Panc1 (cell line): ENCODE measurements around the gene NFYC. TPM values are rescaled to one million over a fixed set of nuclear protein-coding genes. Genes with fewer than 3 reads are reported as not detected.

Source experiments
- ATAC-seq: fragments of 200-7000 bp; cut with Tn5 transposase; 2 replicates; pipeline ENCODE4 v1.9.1; 2020; ENCODE audit warnings: mild to moderate bottlenecking, moderate library complexity
- BruUV-seq: library from RNA; stranded (reverse); fragments of 400-500 nt; replicated peaks from 2 replicates; lab custom pipeline; 2021; lab: Mats Ljungman, UMichigan
- CTCF ChIA-PET: fragments of 300-600 bp; sonication (Branson Sonifier 250); formaldehyde crosslinking; loops from one replicate; lab custom pipeline; 2022; ENCODE audit warnings: antibody characterized with exemption; lab: Charles Lee
- POLR2A ChIA-PET: fragments of 300-600 bp; sonication (Branson Sonifier 250); formaldehyde crosslinking; loops from one replicate; lab custom pipeline; 2022; ENCODE audit warnings: antibody characterized with exemption; lab: Charles Lee
- DNase-seq: peaks from one replicate; pipeline ENCODE4 v3.0.0-alpha.2; 2010; ENCODE audit warnings: low read depth, low spot score
- H3K27ac ChIP-seq: 2 replicates; pipeline ENCODE4 v1.5.1; 2011; ENCODE audit warnings: mild to moderate bottlenecking, low read length, inconsistent platforms
- H3K27me3 ChIP-seq: fragments of 200-500 bp; sonication (Bioruptor generic); 2 replicates; pipeline ENCODE4 v1.6.0; 2014; ENCODE audit warnings: low read length, inconsistent platforms; ENCODE audit not compliant: control insufficient read depth, insufficient read depth
- H3K36me3 ChIP-seq: fragments of 200-500 bp; sonication (Bioruptor generic); 2 replicates; pipeline ENCODE4 v1.5.1; 2014; ENCODE audit warnings: inconsistent platforms, mild to moderate bottlenecking, low read length, moderate library complexity; ENCODE audit not compliant: control insufficient read depth, insufficient read depth
- H3K4me1 ChIP-seq: 2 replicates; pipeline ENCODE4 v1.5.1; 2011; ENCODE audit warnings: inconsistent platforms, mild to moderate bottlenecking, low read length, moderate library complexity; ENCODE audit not compliant: control insufficient read depth, insufficient read depth
- H3K4me3 ChIP-seq, 2 experiments: 2 replicates each; pipeline ENCODE4 v1.5.1; 2011 to 2012; ENCODE audit warnings: low read depth in 2 of 2, low read length in 2 of 2, mild to moderate bottlenecking in 2 of 2, inconsistent platforms in 1 of 2, moderate library complexity in 1 of 2
- H3K9me3 ChIP-seq: fragments of 200-500 bp; sonication (Bioruptor generic); 2 replicates; pipeline ENCODE4 v1.5.1; 2014; ENCODE audit warnings: low read depth, mild to moderate bottlenecking, inconsistent platforms, low read length, moderate library complexity; ENCODE audit not compliant: control insufficient read depth, insufficient read depth
- CTCF ChIP-seq: fragments of 450-650 bp; IDR thresholded peaks from 2 replicates; pipeline ENCODE4 v1.5.1; 2017; ENCODE audit warnings: mild to moderate bottlenecking
- POLR2AphosphoS5 ChIP-seq: IDR thresholded peaks from 2 replicates; pipeline ENCODE4 v1.6.1; 2012; ENCODE audit warnings: mild to moderate bottlenecking, low read depth, low read length, moderate library complexity
- SIN3A ChIP-seq: IDR thresholded peaks from 2 replicates; pipeline ENCODE4 v1.6.1; 2012; ENCODE audit warnings: low read depth, mild to moderate bottlenecking, low read length, moderate library complexity, borderline replicate concordance; ENCODE audit not compliant: insufficient read depth
- TCF7L2 ChIP-seq: IDR thresholded peaks from 2 replicates; pipeline ENCODE4 v1.6.1; 2011; ENCODE audit warnings: mild to moderate bottlenecking, low read depth, low read length, inconsistent platforms
- in situ Hi-C: cut with HindIII; loops from 2 replicates; pipeline ENCODE4 v1.10.0; 2016; ENCODE audit warnings: low sequenced_read_pairs, low pct_unique_long_range_greater_than_20kb
- intact Hi-C: fragments of 100-400 bp; cut with micrococcal nuclease; formaldehyde crosslinking; loops from one replicate; pipeline ENCODE4 v1.10.0; 2022; ENCODE audit not compliant: unreplicated experiment
- total RNA-seq: library from RNA; stranded (reverse); gene quantifications from one replicate; pipeline ENCODE4 v1.2.1, GENCODE V29; 2021; ENCODE audit not compliant: unreplicated experiment
- TF ChIP-seq, protein P1 (sequence below), 2 experiments: IDR thresholded peaks; 2 replicates each; pipeline ENCODE4 v1.6.1; 2011 to 2012; ENCODE audit warnings: low read depth in 2 of 2, control low read depth in 1 of 2, low read length in 1 of 2, mild to moderate bottlenecking in 1 of 2, moderate library complexity in 1 of 2; ENCODE audit not compliant: insufficient read depth in 1 of 2

Gene NFYC
- total RNA-seq, 1 experiment from 2014 or later, result 81.9 TPM

DNA sequence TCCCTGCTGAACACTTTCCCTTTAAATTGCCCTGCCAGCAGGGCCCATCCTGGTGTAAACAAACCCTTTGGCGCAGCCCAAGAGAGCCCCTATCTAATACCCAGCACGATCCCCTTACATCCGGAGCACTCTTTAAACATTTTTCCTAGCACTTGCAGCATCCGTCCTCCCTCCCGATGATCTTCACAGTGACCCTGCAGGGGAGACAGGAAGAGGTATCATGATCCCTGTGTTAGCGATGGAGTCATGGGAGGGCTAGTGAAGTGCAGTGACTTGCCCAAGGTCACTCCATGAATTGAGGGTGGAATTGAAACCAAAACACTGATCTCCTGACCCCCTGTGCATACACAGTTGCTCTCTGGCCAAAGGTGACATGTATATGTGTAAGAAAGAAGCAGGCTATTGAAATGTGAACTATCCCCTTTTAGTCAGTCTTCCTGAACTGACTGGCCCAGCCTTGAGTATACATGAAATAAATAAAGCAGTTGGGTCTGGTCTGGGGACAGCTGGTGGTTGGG is 82.3 kb downstream of the NFYC start:
- ChIA-PET CTCF (interaction anchor here (0.6 to 1.6 kb wide), 7 partner anchors 9 to 179 kb away, joined by 3 to 10 read pairs (median 4); no protein-coding TSS in a partner anchor), POLR2A (no interaction called here)
- H3K4me1 ChIP-seq, result no peaks in the 10 kb centered on the region
- H3K9me3 ChIP-seq, result peaks cover 8% of the 10 kb centered on the region; the same call in 1 of the 2 replicates
- in situ Hi-C loops, result no loop called here
- no peak for DNase-seq
- peaks cover 2% of the 10 kb centered on the region; the same call in 1 of the 2 replicates for H3K36me3 ChIP-seq
- no TSS peak for BruUV-seq
- no peak overlapping the region for H3K4me3 ChIP-seq
- intact Hi-C loops, result loop anchor here (5.0 kb wide), 2 partner anchors 162 to 178 kb away; no protein-coding TSS in a partner anchor
- H3K27ac ChIP-seq, result no peak overlapping the region
- TF ChIP-seq SIN3A, result no peak
- no peak for TF ChIP-seq CTCF
- TF ChIP-seq POLR2AphosphoS5, result no peak
- TF ChIP-seq, protein P1, sequence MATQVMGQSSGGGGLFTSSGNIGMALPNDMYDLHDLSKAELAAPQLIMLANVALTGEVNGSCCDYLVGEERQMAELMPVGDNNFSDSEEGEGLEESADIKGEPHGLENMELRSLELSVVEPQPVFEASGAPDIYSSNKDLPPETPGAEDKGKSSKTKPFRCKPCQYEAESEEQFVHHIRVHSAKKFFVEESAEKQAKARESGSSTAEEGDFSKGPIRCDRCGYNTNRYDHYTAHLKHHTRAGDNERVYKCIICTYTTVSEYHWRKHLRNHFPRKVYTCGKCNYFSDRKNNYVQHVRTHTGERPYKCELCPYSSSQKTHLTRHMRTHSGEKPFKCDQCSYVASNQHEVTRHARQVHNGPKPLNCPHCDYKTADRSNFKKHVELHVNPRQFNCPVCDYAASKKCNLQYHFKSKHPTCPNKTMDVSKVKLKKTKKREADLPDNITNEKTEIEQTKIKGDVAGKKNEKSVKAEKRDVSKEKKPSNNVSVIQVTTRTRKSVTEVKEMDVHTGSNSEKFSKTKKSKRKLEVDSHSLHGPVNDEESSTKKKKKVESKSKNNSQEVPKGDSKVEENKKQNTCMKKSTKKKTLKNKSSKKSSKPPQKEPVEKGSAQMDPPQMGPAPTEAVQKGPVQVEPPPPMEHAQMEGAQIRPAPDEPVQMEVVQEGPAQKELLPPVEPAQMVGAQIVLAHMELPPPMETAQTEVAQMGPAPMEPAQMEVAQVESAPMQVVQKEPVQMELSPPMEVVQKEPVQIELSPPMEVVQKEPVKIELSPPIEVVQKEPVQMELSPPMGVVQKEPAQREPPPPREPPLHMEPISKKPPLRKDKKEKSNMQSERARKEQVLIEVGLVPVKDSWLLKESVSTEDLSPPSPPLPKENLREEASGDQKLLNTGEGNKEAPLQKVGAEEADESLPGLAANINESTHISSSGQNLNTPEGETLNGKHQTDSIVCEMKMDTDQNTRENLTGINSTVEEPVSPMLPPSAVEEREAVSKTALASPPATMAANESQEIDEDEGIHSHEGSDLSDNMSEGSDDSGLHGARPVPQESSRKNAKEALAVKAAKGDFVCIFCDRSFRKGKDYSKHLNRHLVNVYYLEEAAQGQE (IDR thresholded peaks at IDR 0.05; ENCODE audit: insufficient read depth in 1 of 2, low read depth in 2 of 2, low read length in 1 of 2), result no peak
- no peak for TF ChIP-seq TCF7L2
- H3K27me3 ChIP-seq, result no peaks in the 10 kb centered on the region
- ATAC-seq, result peak; percentile 39; the same call in 1 of the 2 replicates

DNA sequence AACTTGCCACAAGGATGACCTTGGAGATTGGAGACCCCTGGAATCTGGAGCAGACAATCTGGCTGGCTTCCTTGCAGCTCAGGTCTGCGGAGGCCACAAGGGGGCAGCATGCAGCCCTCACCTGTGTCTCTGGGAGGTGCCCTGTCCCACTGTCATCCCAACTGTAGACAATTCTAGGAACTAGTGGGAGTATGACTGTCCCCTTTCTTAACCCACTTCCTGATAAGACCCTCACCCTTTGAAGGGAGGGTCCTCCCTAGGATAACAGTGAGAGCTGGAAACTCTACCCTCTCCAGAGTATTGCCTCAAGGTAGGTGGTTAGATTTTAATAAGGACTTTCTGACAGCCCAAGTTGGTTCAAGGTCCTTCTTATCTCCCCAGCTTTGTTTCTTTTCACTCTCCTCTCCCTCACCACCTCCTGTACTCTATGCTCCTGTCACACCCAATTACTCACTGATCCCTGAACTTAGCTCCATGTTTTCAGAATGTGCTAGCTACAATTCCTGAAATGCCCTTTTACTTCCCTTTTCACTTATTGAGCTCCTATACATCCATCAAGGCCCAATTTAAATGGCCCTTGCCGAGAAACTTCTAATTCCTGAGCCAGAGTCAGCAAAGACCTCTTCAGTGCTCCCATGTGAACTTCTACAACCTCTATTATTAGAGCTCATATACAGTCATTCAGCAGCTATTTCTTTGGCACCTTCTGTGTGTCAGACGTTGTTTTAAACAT is 82.9 kb downstream of the NFYC start:
- BruUV-seq, result no TSS peak
- Histone ChIP-seq H3K27ac (no peak overlapping the region), H3K4me1 (no peaks in the 10 kb centered on the region), H3K36me3 (no peaks in the 10 kb centered on the region), H3K27me3 (no peaks in the 10 kb centered on the region), H3K4me3 (no peak overlapping the region), H3K9me3 (peaks cover 8% of the 10 kb centered on the region; the same call in 1 of the 2 replicates)
- ATAC-seq, result peak; percentile 82
- intact Hi-C loops (loop anchor here (5.0 kb wide), 2 partner anchors 162 to 178 kb away; no protein-coding TSS in a partner anchor), in situ Hi-C loops (no loop called here)
- TF ChIP-seq CTCF, result peak; percentile 93
- TF ChIP-seq SIN3A, result no peak
- DNase-seq, result peak; percentile 47
- POLR2A ChIA-PET, result no interaction called here
- CTCF ChIA-PET, result interaction anchor here (0.7 to 1.6 kb wide), 8 partner anchors 8 to 178 kb away, joined by 3 to 10 read pairs (median 4); no protein-coding TSS in a partner anchor
